Right atrium auricular region (tissue), 2 donors: ENCODE measurements around the gene PCDHA3. TPM values are rescaled to one million over a fixed set of nuclear protein-coding genes. Genes with fewer than 3 reads are reported as not detected.
A peak's percentile ranks its signal among the peaks of the same experiment; 100 is the strongest.

ENCODE experiments used
- DNase-seq: peaks from one replicate; pipeline ENCODE4 v3.0.0-alpha.2; 2019; ENCODE audit warnings: low spot score
- H3K27ac ChIP-seq, 2 donors: fragments of 200-600 bp; sonication (generic); 1 replicate in 1 of 2; 2 replicates in 1 of 2; pipeline ENCODE4 v1.5.1; 2016 to 2019
- H3K27me3 ChIP-seq, 2 donors: fragments of 200-600 bp; sonication (generic); one replicate each; pipeline versions ENCODE4 v1.5.1 to v1.6.0; 2017 to 2019
- H3K36me3 ChIP-seq: fragments of 200-600 bp; sonication (generic); one replicate; pipeline ENCODE4 v1.5.1; 2016
- H3K4me1 ChIP-seq, 2 donors: fragments of 200-600 bp; sonication (generic); one replicate each; pipeline versions ENCODE4 v1.5.1 to v1.6.0; 2017 to 2019
- H3K4me3 ChIP-seq, 2 donors: fragments of 200-600 bp; sonication (generic); 1 replicate in 1 of 2; 2 replicates in 1 of 2; pipeline ENCODE4 v1.5.1; 2017 to 2019; ENCODE audit warnings: mild to moderate bottlenecking in 1 of 2, moderate library complexity in 1 of 2
- H3K9me3 ChIP-seq, 2 donors: fragments of 200-600 bp; sonication (generic); one replicate each; pipeline ENCODE4 v1.5.1; 2019
- total RNA-seq, 2 donors: library from RNA; depleted of rRNA; stranded (reverse); fragments of >200 nt; gene quantifications; one replicate each; pipeline ENCODE4 v1.1.0, GENCODE V29; 2016
- TF ChIP-seq, protein P1 (sequence below), 2 donors: fragments of 200-600 bp; sonication (generic); IDR thresholded peaks; one replicate each; pipeline ENCODE4 v1.5.1; 2019; ENCODE audit warnings: antibody characterized with exemption in 2 of 2

The PCDHA3 gene
- total RNA-seq: under 1 TPM; 0.43 to 0.48 TPM

DNA sequence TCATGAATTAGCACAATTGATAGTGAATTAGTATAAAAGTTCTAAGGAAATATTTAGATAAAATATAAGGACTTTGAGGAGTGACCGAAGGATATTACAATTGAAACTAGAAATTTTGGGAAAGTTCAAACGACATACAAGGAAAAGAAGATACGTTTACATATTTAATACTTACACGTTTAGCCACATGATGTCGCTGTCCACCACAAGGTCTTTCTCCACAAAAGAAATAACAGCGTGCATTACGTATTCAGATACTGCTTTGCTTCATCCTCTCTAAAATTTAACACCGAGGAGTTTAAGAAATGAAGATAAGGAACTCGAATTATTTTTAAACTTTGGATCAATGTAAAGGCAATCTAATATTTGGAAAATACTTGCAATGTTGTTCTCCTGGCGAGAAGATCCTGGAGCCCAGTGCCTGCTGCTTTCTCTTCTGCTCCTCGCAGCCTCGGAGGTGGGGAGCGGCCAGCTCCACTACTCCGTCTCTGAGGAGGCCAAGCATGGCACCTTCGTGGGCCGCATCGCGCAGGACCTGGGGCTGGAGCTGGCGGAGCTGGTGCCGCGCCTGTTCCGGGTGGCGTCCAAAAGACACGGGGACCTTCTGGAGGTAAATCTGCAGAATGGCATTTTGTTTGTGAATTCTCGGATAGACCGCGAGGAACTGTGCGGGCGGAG is at the start of gene PCDHA3:
Gene PCDHA3, plus strand, starts transcription at position 242 of the 678 bp plus-strand sequence.
- TF ChIP-seq, protein P1, sequence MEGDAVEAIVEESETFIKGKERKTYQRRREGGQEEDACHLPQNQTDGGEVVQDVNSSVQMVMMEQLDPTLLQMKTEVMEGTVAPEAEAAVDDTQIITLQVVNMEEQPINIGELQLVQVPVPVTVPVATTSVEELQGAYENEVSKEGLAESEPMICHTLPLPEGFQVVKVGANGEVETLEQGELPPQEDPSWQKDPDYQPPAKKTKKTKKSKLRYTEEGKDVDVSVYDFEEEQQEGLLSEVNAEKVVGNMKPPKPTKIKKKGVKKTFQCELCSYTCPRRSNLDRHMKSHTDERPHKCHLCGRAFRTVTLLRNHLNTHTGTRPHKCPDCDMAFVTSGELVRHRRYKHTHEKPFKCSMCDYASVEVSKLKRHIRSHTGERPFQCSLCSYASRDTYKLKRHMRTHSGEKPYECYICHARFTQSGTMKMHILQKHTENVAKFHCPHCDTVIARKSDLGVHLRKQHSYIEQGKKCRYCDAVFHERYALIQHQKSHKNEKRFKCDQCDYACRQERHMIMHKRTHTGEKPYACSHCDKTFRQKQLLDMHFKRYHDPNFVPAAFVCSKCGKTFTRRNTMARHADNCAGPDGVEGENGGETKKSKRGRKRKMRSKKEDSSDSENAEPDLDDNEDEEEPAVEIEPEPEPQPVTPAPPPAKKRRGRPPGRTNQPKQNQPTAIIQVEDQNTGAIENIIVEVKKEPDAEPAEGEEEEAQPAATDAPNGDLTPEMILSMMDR (IDR thresholded peaks at IDR 0.05): peak in 1 of 2 donors; percentile 58
- H3K4me3 ChIP-seq: peak within 1 kb of the TSS; percentile 12 to 41

DNA sequence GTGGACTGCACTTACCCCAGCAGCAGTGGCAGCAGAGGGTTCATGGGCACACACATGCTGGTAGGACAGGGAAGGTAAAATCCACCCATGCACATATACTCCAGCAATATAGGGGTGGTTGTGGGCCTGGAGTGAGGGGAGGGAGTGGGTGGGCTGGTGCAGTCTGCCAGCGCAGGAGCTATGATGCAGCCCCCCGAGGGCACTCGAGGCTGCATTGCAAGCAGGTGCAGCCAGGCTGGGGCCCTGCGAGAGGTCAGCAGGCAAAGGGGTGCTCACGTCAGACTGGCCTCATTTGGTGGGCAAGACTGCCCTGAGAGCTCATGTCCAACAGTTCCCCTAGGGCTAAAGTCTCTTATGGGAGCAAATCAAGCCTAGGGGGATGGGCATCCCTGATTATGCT is 47.3 kb upstream of the PCDHA3 start:
- TF ChIP-seq, protein P1 (IDR thresholded peaks at IDR 0.05): no peak
- no peaks in the 10 kb centered on the region for H3K27me3 ChIP-seq
- DNase-seq: no peak
- peaks cover 5 to 98% of the 10 kb centered on the region in 2 donors for H3K9me3 ChIP-seq
- no peaks in the 10 kb centered on the region for H3K4me1 ChIP-seq
- H3K27ac ChIP-seq: no peak overlapping the region
- no peaks in the 10 kb centered on the region for H3K36me3 ChIP-seq
- no peak overlapping the region for H3K4me3 ChIP-seq

More for the DNA sequence above, at the start of gene PCDHA3:
- H3K4me1 ChIP-seq: no peaks in the 10 kb centered on the region
- H3K27ac ChIP-seq: no peak within 1 kb of the TSS
- peaks cover 5 to 59% of the 10 kb centered on the region in 2 donors for H3K9me3 ChIP-seq
- H3K36me3 ChIP-seq: no peaks in the 10 kb centered on the region
- H3K27me3 ChIP-seq: no peaks in the 10 kb centered on the region
- no peak for DNase-seq

DNA sequence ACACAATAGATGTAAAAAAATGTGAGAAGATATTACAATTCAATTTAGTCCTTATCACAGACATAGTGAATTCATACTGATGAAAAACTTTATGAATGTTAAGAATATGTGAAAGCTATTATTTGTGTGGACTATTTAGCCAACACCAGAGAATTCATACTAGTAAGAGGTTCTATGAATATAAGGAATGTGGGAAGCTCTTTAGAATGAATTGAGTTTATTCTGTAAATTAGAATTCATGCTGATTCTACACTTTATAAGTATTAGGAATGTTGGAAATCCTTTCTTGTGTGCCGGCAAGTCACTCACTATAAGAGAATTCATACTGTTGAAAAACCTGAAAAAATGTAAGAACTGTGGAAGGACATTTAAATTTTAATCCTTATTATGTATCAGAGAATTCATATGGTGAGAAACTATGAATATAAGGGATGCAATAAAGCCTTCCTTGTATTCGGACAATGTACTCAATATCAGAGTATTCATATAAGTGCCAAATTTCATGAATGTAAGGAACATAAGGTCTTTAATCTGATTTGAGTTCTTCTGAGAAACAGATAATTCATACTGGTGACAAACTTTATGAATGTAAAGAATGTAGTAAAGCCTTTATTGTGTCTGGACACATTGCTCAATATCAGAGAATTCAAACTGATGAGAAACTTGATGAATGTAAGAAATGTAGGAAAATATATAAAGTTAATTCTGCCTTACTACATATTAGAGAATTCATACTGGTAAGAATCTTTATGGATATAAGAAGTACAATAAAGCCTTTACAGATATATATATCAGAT is 36.5 kb upstream of the PCDHA3 start:
- H3K4me3 ChIP-seq: no peak overlapping the region
- H3K27ac ChIP-seq: no peak overlapping the region
- TF ChIP-seq, protein P1 (IDR thresholded peaks at IDR 0.05): no peak
- H3K27me3 ChIP-seq: no peaks in the 10 kb centered on the region
- no peaks in the 10 kb centered on the region for H3K4me1 ChIP-seq
- no peaks in the 10 kb centered on the region for H3K36me3 ChIP-seq
- H3K9me3 ChIP-seq: peaks cover 45 to 98% of the 10 kb centered on the region in 2 donors
- DNase-seq: no peak

DNA sequence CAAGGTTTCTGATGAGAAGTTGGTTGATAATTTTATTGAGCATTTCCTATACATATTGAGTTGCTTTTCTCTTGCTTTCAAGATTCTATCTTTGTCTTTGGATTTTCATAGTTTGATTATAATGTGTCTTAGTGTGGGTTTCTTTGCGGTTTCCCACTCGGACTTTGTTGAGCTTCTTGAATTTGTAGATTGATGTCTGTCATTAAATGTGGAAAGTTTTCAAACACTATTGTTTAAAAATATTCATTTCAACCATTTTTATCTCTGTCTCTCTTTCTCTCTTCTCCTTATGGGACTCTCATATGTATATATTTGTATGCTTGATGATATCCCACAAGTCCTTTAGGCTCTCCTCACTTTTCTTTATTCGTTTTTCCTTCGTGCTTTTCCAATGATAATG is 33.4 kb upstream of the PCDHA3 start:
- Histone ChIP-seq H3K4me3 (no peak overlapping the region), H3K36me3 (no peaks in the 10 kb centered on the region), H3K4me1 (no peaks in the 10 kb centered on the region), H3K27ac (no peak overlapping the region), H3K9me3 (peaks cover 44 to 100% of the 10 kb centered on the region in 2 donors), H3K27me3 (no peaks in the 10 kb centered on the region)
- DNase-seq: no peak
- TF ChIP-seq, protein P1 (IDR thresholded peaks at IDR 0.05): no peak

DNA sequence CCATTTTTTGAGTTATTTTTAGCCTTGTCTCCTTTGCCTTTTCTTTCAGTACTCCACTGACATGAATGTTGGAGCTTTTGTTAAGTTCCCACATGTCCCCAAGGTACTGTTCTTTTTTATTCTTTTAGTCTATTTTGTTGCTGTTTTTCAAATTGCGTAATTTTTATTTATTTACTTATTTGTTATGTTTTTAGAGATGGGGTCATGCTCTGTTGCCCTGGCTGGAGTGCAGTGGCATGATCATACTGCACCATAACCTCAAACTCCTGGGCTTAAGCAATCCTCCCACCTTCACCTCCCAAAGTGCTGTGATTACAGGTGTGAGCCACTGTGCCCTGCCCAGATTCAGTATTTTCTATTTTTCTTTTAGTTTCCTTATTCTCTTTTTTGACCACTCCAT is 20.3 kb upstream of the PCDHA3 start:
- Histone ChIP-seq H3K4me1 (no peaks in the 10 kb centered on the region), H3K36me3 (no peaks in the 10 kb centered on the region), H3K4me3 (no peak overlapping the region), H3K27ac (no peak overlapping the region), H3K27me3 (no peaks in the 10 kb centered on the region), H3K9me3 (peaks cover 0 to 87% of the 10 kb centered on the region in 2 donors)
- no peak for DNase-seq
- TF ChIP-seq, protein P1 (IDR thresholded peaks at IDR 0.05): no peak
